T-helper 2 cell treated with Interferon-gamma antibody and Interleukin-4, amounts not matched to agents 5 μg/mL and 100 μg/mL, for 36 hours (primary cell): ENCODE measurements around the gene ME1.
"Not testable (repeated sequence)": the region's sequence is repeated elsewhere in the genome, so short reads cannot be mapped to it uniquely, and the experiment has no call there.

ENCODE experiments used
- DNase-seq: peaks from one replicate; pipeline ENCODE4 v3.0.0; 2021; ENCODE audit warnings: low spot score
- H3K27ac Mint-ChIP-seq: one replicate; pipeline ENCODE4 v1.8.0; 2021; ENCODE audit warnings: mild to moderate bottlenecking, mixed read lengths
- H3K27me3 Mint-ChIP-seq: one replicate; pipeline ENCODE4 v1.8.0; 2021; ENCODE audit warnings: low read depth, mixed read lengths
- H3K36me3 Mint-ChIP-seq: one replicate; pipeline ENCODE4 v1.8.0; 2021; ENCODE audit warnings: low read depth, mixed read lengths
- H3K4me1 Mint-ChIP-seq: one replicate; pipeline ENCODE4 v1.8.0; 2021; ENCODE audit warnings: low read depth, mixed read lengths
- H3K4me3 Mint-ChIP-seq: one replicate; pipeline ENCODE4 v1.8.0; 2022; ENCODE audit warnings: mild to moderate bottlenecking, moderate library complexity, mixed read lengths
- H3K9me3 Mint-ChIP-seq: one replicate; pipeline ENCODE4 v1.8.0; 2021; ENCODE audit warnings: mixed read lengths

The ME1 gene

DNA sequence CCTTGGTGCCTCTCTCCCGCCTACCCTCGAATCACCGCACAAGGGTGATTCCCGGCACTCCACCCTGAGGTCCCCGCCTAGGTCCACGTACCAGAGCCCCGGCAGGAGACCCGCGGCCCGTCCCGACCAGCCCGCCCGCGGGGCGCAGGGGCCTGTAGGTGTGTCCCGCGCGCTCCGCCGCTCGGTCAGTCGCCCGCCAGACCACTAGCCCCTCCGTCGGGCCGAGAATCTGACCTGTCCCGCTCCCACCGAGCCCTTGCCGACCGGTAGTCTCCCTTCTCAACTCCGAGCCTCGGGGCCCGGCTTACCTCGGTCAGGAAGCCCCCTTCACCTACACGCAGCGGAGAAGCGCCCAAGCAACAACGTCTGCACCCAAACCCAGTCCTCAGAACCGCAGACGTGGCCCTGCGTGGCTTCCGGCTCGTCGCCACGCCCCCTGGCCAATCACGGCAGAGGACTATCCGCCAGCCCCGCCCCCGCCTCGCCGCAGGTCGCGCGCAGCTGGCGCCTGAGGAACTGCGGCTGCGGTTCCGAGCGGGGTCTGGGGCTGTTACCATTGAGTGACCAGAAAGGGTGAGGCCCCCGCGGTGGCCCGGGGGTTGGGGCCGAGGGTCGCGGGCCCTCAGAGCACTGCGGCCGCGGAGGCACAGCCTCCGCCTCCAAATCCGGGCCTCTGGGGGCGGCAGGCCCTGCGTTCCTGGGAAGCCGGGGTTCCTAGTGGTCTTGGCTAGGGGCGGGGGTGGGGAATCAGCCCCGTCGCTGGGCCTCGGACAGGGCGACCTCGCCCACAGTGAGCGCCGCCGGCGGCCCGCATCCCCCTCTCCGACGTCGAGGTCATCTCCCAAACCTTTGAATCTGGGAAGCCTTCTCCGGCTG is 237.7 kb downstream of the ME1 start, which contains the start of the genes PGM3 and RWDD2A:
PGM3 (minus strand) TSS at position 395 of the 876 bp plus-strand sequence. CDS start 2,253 bp downstream, outside the sequence.
RWDD2A (plus strand) TSS at position 487 of the 876 bp plus-strand sequence. CDS start 1,095 bp downstream, outside the sequence.
- DNase-seq = peak; percentile 86
- peaks cover 21% of the 10 kb centered on the region for H3K36me3 Mint-ChIP-seq
- peak within 1 kb of the TSS; percentile 98 for H3K4me3 Mint-ChIP-seq

DNA sequence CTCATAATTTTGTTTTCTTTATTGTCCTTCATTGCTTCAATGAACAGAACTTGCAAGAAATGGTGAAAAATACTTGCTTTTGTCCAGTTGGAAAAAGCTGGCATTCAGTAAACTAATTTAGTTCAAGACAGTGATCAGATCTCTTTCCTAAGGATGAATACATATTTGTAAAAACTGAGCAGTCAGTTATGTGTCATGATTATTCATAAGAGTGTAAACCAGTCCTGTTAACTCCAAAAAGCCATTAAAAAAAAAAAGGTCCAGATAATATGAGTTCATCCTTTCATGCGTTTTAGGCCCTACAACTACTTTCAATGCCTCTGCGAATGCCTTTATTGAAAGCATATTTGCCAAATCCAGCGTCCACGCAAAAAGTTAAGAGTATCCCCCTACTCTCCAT is 238.4 kb downstream of the ME1 start:
- H3K4me1 Mint-ChIP-seq = peaks cover 22% of the 10 kb centered on the region
- peaks cover 21% of the 10 kb centered on the region for H3K36me3 Mint-ChIP-seq
- peaks cover 6% of the 10 kb centered on the region for H3K27me3 Mint-ChIP-seq
- H3K27ac Mint-ChIP-seq = peak overlapping the region; percentile 89
- H3K9me3 Mint-ChIP-seq = no peaks in the 10 kb centered on the region
- H3K4me3 Mint-ChIP-seq = peak overlapping the region; percentile 98
- DNase-seq = no peak

More for the DNA sequence above, 237.7 kb downstream of the ME1 start, which contains the start of the genes PGM3 and RWDD2A:
- Mint-ChIP-seq H3K9me3 (no peaks in the 10 kb centered on the region), H3K4me1 (peaks cover 22% of the 10 kb centered on the region), H3K27ac (peak within 1 kb of the TSS; percentile 97), H3K27me3 (peaks cover 6% of the 10 kb centered on the region)

DNA sequence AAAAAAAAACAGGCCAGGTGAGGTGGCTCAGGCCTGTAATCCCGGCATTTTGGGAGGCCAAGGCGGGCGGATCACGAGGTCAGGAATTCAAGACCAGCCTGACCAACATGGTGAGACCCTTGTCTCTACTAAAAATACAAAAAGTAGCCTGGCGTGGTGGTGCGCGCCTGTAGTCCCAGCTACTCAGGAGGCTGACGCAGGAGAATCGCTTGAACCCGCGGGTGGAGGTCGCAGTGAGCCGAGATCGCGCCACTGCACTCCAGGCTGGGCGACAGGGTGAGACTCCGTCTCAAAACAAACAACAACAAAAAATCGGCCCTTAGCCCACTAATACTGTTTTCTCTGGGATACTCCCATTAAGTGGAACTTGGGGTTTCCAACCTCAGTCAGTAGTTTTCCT is 238.9 kb downstream of the ME1 start:
- DNase-seq, H3K27ac Mint-ChIP-seq, H3K27me3 Mint-ChIP-seq, H3K9me3 Mint-ChIP-seq: not testable (repeated sequence)
- H3K36me3 Mint-ChIP-seq = peaks cover 21% of the 10 kb centered on the region
- H3K4me1 Mint-ChIP-seq = peaks cover 22% of the 10 kb centered on the region
- H3K4me3 Mint-ChIP-seq = peak overlapping the region; percentile 98

- Mint-ChIP-seq H3K36me3 (peaks cover 25% of the 10 kb centered on the region), H3K4me3 (no peak overlapping the region), H3K27me3 (peaks cover 6% of the 10 kb centered on the region), H3K4me1 (peaks cover 22% of the 10 kb centered on the region), H3K9me3 (no peaks in the 10 kb centered on the region), H3K27ac (no peak overlapping the region)
- DNase-seq = no peak
These were observed 240.2 kb downstream of the ME1 start for GRCh38 chr6:83190626-83191025.

DNA sequence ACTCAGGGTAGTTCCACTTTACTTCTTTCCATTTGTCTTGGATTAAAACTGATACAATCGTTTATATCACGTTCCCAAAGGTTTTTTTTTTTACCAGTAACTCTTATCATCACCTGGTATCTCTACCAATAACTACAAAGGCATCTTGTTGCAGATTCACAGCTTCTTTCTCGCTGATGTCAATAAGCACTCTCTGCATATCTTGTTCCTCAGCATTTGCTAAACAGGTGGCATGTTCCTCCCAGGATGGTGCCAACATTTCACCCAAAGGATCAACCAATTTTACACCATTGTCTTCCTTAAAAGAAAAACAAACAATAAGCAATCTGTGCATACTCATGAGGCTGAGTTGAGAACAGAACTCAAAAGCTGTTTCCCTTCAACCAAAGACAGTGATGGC is 242.3 kb downstream of the ME1 start:
- peaks cover 38% of the 10 kb centered on the region for H3K36me3 Mint-ChIP-seq
- H3K4me1 Mint-ChIP-seq = peaks cover 16% of the 10 kb centered on the region
- no peaks in the 10 kb centered on the region for H3K9me3 Mint-ChIP-seq
- H3K27me3 Mint-ChIP-seq = no peaks in the 10 kb centered on the region
- DNase-seq = no peak
- no peak overlapping the region for H3K27ac Mint-ChIP-seq
- H3K4me3 Mint-ChIP-seq = no peak overlapping the region

DNA sequence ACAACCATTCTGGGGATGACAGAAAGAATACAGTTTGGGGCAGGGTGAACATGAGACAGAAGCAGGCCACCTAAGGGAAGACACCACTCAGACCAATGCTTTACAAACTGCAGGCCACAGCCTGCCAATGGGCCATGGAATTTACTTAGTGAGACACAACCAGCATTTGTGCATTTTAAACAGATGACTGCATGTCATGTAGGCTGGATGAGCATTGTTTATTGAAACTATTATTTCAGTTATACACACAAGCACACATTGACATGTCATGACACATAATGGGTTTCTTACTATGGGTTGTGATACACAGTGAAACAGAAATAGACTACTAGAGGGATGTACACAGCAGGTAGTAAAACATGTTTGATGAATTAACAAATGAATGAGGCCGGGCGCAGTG is 245.8 kb downstream of the ME1 start:
- peaks cover 53% of the 10 kb centered on the region for H3K36me3 Mint-ChIP-seq
- H3K9me3 Mint-ChIP-seq = no peaks in the 10 kb centered on the region
- no peaks in the 10 kb centered on the region for H3K27me3 Mint-ChIP-seq
- peaks cover 3% of the 10 kb centered on the region for H3K4me1 Mint-ChIP-seq
- H3K4me3 Mint-ChIP-seq = no peak overlapping the region
- no peak overlapping the region for H3K27ac Mint-ChIP-seq
- DNase-seq = no peak

GRCh38 chr6:83183082-83183828 is 247.6 kb downstream of the ME1 start:
- H3K4me1 Mint-ChIP-seq = no peaks in the 10 kb centered on the region
- no peak overlapping the region for H3K27ac Mint-ChIP-seq
- no peaks in the 10 kb centered on the region for H3K9me3 Mint-ChIP-seq
- H3K27me3 Mint-ChIP-seq = no peaks in the 10 kb centered on the region
- H3K4me3 Mint-ChIP-seq = no peak overlapping the region
- DNase-seq = no peak
- peaks cover 50% of the 10 kb centered on the region for H3K36me3 Mint-ChIP-seq

DNA sequence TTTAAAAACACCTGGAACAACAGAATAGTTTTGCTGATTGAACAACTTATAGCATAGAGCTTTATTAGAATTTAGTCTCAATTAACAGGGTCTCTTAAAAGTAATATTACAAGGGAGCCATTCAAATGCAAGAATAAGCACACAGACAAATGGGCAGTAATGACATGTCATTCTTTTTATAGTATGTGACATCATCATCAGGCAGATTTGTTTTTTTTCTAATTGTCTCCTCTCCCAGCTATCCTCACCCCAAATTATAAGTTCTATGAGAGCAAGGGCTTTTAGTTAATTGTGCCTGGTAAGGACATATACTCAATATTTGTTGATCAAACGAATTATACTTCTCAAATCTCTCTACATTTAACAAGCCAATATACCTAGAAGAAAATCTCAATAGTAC is 248.7 kb downstream of the ME1 start:
- no peak overlapping the region for H3K4me3 Mint-ChIP-seq
- peaks cover 57% of the 10 kb centered on the region for H3K36me3 Mint-ChIP-seq
- no peaks in the 10 kb centered on the region for H3K27me3 Mint-ChIP-seq
- no peaks in the 10 kb centered on the region for H3K4me1 Mint-ChIP-seq
- DNase-seq = no peak
- H3K27ac Mint-ChIP-seq = no peak overlapping the region
- H3K9me3 Mint-ChIP-seq = no peaks in the 10 kb centered on the region

DNA sequence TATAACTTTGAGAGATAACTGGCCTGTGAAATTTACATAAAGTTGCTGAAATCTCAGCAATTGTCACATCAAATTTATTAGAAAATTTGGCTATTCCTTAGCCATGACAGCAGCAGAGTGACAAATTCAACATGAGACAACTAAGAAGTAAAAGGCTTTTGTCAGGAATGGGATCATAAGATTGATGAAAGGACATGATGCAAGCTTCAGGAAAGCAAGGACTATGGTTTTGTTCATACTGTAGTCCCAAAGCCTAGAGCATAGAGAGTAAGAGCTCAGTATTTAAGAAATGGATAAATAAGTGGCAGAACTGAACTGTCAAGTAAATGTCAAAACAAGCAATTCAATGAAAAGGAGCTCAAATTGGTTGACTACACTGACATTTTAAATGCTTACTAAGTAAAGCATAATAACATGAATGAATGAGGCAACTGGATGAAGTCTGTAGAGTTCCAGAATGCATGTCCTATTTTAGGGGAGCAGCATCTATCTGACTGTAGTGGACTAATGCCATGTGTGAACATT is 250.4 kb downstream of the ME1 start:
- H3K27ac Mint-ChIP-seq = no peak overlapping the region
- no peak overlapping the region for H3K4me3 Mint-ChIP-seq

DNA sequence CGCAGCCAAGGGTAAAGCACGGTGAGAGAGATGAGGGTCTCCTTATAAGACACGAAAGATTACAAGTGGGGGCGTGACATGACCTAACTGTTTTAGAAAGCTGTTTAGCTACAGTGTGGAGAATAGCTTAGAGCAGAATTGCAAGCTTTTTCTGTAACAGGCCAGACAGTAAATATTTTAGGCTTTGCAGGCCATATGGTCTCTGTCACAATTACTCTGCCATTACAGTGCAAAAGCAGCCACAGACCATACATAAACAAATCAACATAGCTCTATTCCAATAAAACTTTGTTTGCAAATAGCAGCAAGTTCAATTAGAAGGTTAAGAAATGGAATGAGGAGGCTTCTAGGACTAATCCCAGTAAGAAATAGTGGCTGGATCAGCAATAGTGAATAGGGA is 254.6 kb downstream of the ME1 start:
- Mint-ChIP-seq H3K4me3 (no peak overlapping the region), H3K9me3 (no peaks in the 10 kb centered on the region), H3K36me3 (peaks cover 49% of the 10 kb centered on the region), H3K27me3 (no peaks in the 10 kb centered on the region), H3K27ac (no peak overlapping the region), H3K4me1 (no peaks in the 10 kb centered on the region)
- no peak for DNase-seq

More for the DNA sequence above, 250.4 kb downstream of the ME1 start:
- DNase-seq = no peak
- Mint-ChIP-seq H3K4me1 (no peaks in the 10 kb centered on the region), H3K36me3 (peaks cover 59% of the 10 kb centered on the region), H3K27me3 (no peaks in the 10 kb centered on the region), H3K9me3 (no peaks in the 10 kb centered on the region)

GRCh38 chr6:83169511-83169910 is 261.3 kb downstream of the ME1 start:
- Mint-ChIP-seq H3K9me3 (no peaks in the 10 kb centered on the region), H3K4me3 (no peak overlapping the region), H3K27me3 (no peaks in the 10 kb centered on the region), H3K36me3 (peaks cover 59% of the 10 kb centered on the region), H3K4me1 (no peaks in the 10 kb centered on the region), H3K27ac (no peak overlapping the region)
- DNase-seq = no peak

GRCh38 chr6:83169106-83169505 is 261.7 kb downstream of the ME1 start:
- Mint-ChIP-seq H3K9me3 (no peaks in the 10 kb centered on the region), H3K27ac (no peak overlapping the region), H3K4me1 (no peaks in the 10 kb centered on the region), H3K36me3 (peaks cover 58% of the 10 kb centered on the region), H3K27me3 (no peaks in the 10 kb centered on the region), H3K4me3 (no peak overlapping the region)
- DNase-seq = no peak

DNA sequence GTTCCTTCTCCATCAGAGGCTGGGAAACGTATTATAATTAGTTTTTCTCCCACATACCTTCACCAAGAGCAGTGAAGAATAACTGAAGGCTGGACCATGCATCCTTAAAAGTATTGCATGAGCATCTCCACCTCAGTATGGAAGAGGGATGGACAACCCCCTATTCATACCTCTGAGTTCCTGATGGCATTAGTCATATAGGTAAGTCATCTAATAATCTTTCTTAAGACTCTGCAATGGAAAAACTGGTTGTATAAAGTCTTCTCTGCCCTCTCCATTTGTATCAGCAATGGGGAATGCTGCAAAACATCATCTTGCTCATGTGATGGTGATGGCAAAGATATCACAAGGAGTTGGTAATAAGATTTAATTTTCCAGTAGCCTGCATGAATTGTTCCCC is 262.3 kb downstream of the ME1 start:
- Mint-ChIP-seq H3K9me3 (no peaks in the 10 kb centered on the region), H3K27ac (no peak overlapping the region), H3K36me3 (peaks cover 55% of the 10 kb centered on the region), H3K4me3 (no peak overlapping the region), H3K27me3 (no peaks in the 10 kb centered on the region), H3K4me1 (no peaks in the 10 kb centered on the region)
- no peak for DNase-seq

DNA sequence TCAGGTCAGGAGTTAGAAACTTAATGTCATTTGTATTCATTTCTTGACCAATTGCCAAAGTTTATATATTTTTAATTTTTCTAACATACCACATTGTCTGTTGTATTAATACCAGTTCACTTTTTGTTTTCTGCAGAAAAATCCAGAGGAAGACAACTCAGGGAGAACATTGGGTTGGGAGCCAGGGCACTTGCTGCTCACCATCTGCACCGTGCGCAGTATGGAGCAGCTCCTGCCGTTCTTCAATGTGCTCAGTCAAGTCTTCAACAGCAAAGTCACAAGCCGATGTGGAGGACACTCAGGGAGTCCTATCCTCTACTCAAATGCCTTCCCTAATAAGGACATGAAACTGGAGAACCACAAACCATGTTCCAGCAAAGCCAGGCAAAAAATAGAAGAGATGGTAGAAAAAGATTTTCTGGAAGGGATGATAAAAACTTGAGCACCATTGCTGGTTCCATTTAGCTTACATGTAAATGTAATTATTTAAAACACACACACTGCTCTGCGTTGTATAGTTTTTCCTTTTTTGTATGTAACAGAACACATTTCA is 263.0 kb downstream of the ME1 start:
- Mint-ChIP-seq H3K27ac (no peak overlapping the region), H3K36me3 (peaks cover 49% of the 10 kb centered on the region), H3K9me3 (no peaks in the 10 kb centered on the region), H3K27me3 (no peaks in the 10 kb centered on the region), H3K4me3 (no peak overlapping the region), H3K4me1 (no peaks in the 10 kb centered on the region)
- no peak for DNase-seq
